HepG2 (cell line): ENCODE data around the gene ISG20. TPM values are rescaled to one million over a fixed set of nuclear protein-coding genes. Genes with fewer than 3 reads are reported as not detected.
A peak's percentile ranks its signal among the peaks of the same experiment; 100 is the strongest.

Experiments
- ATAC-seq: fragments of 200-7000 bp; cut with Tn5 transposase; 3 replicates; pipeline ENCODE4 v1.9.1; 2020; ENCODE audit warnings: mild to moderate bottlenecking, moderate library complexity
- BruUV-seq: library from RNA; stranded (reverse); fragments of 400-500 nt; replicated peaks from 2 replicates; lab custom pipeline; 2021; lab: Mats Ljungman, UMichigan
- CTCF ChIA-PET: fragments of 300-600 bp; formaldehyde crosslinking; extraction: SDS; loops from one replicate; lab custom pipeline; 2021; ENCODE audit warnings: low total read pairs, inconsistent platforms, low intra/inter-chr PET ratio; lab: Yijun Ruan, JAX
- POLR2A ChIA-PET: fragments of 350-600 bp; sonication (Branson Sonifier 250); formaldehyde crosslinking; loops from one replicate; lab custom pipeline; 2020; ENCODE audit warnings: antibody characterized with exemption, inconsistent platforms; lab: Yijun Ruan, JAX
- DNase-seq: peaks from one replicate; pipeline ENCODE4 v3.0.0-alpha.2; 2015; ENCODE audit warnings: low spot score
- FAIRE-seq: peaks from 3 replicates; lab custom pipeline; 2011; peaks lifted over from hg19 to GRCh38; lab: Jason Lieb, UNC
- H2AFZ ChIP-seq: one replicate; pipeline ENCODE4 v1.6.1; 2011; ENCODE audit warnings: low read length, inconsistent platforms
- H3K27ac ChIP-seq: fragments of 300-600 bp; 3 replicates; pipeline ENCODE4 v1.8.0; 2011; ENCODE audit warnings: mixed run types, mild to moderate bottlenecking, mixed read lengths, low read length, inconsistent platforms; ENCODE audit not compliant: insufficient read depth; ENCODE audit errors: extremely low read length
- H3K27me3 ChIP-seq, 2 experiments: fragments of 200-600 bp in 1 of 2; 2 replicates in 1 of 2; 3 replicates in 1 of 2; pipeline versions ENCODE4 v1.6.0 to v1.8.0; 2011; ENCODE audit warnings: low read length in 2 of 2, mild to moderate bottlenecking in 2 of 2, moderate library complexity in 2 of 2, inconsistent platforms in 1 of 2; ENCODE audit not compliant: insufficient read depth in 2 of 2, control insufficient read depth in 1 of 2
- H3K36me3 ChIP-seq, 2 experiments: fragments of 200-600 bp in 1 of 2; replicated peaks in 1 of 2; 2 replicates in 1 of 2; 3 replicates in 1 of 2; pipeline versions ENCODE4 v1.5.1 to v1.8.0; 2011; ENCODE audit warnings: low read length in 2 of 2, inconsistent platforms in 1 of 2; ENCODE audit not compliant: insufficient read depth in 2 of 2, control insufficient read depth in 1 of 2
- H3K4me1 ChIP-seq: 2 replicates; pipeline ENCODE4 v1.5.1; 2012; ENCODE audit warnings: low read length, inconsistent platforms; ENCODE audit not compliant: insufficient read depth
- H3K4me2 ChIP-seq: 2 replicates; pipeline ENCODE4 v1.6.0; 2011; ENCODE audit warnings: low read depth, low read length, inconsistent platforms
- H3K4me3 ChIP-seq, 3 experiments: fragments of 200-600 bp in 1 of 3; sonication (generic), shearing (Covaris generic) in 1 of 3; replicated peaks in 1 of 3; 2 replicates each; pipeline ENCODE4 v1.5.1; 2011 to 2016; ENCODE audit warnings: low read length in 3 of 3, inconsistent platforms in 2 of 3, low read depth in 2 of 3, mild to moderate bottlenecking in 2 of 3, control low read depth in 1 of 3, mixed read lengths in 1 of 3; ENCODE audit not compliant: insufficient read depth in 1 of 3
- H3K79me2 ChIP-seq: one replicate; pipeline ENCODE4 v1.6.1; 2011; ENCODE audit warnings: low read length, inconsistent platforms; ENCODE audit not compliant: insufficient read depth
- H3K9ac ChIP-seq: 2 replicates; pipeline ENCODE4 v1.6.0; 2011; ENCODE audit warnings: mild to moderate bottlenecking, low read depth, low read length, inconsistent platforms; ENCODE audit not compliant: insufficient read depth
- H3K9me3 ChIP-seq: 2 replicates; pipeline ENCODE4 v1.5.1; 2012; ENCODE audit warnings: mild to moderate bottlenecking, low read length
- H4K20me1 ChIP-seq: 2 replicates; pipeline ENCODE4 v1.6.0; 2011; ENCODE audit warnings: inconsistent platforms, mild to moderate bottlenecking, low read length, moderate library complexity; ENCODE audit not compliant: insufficient read depth
- FOXO4 ChIP-seq: sonication (generic); formaldehyde crosslinking; conservative IDR thresholded peaks from 2 replicates; pipeline ENCODE4 v1.8.1; 2023; ENCODE audit warnings: missing genetic modification reagents
- HDAC2 ChIP-seq: sonication (generic); formaldehyde crosslinking; IDR thresholded peaks from 2 replicates; pipeline ENCODE4 v1.4.0; 2020; ENCODE audit warnings: missing genetic modification reagents
- LRRFIP1 ChIP-seq: sonication (generic); formaldehyde crosslinking; conservative IDR thresholded peaks from 2 replicates; pipeline ENCODE4 v1.4.0; 2020; ENCODE audit warnings: missing genetic modification reagents
- NFKB2 ChIP-seq: sonication (generic); formaldehyde crosslinking; IDR thresholded peaks from 2 replicates; pipeline ENCODE4 v1.4.0; 2020; ENCODE audit warnings: missing genetic modification reagents, borderline replicate concordance
- NKX3-1 ChIP-seq: sonication (generic); formaldehyde crosslinking; IDR thresholded peaks from 2 replicates; pipeline ENCODE4 v1.5.0; 2020; ENCODE audit warnings: missing genetic modification reagents
- PITX1 ChIP-seq: sonication (generic); formaldehyde crosslinking; IDR thresholded peaks from 2 replicates; pipeline ENCODE4 v1.5.1; 2020; ENCODE audit warnings: mild to moderate bottlenecking, missing genetic modification reagents
- SP4 ChIP-seq: sonication (generic); formaldehyde crosslinking; IDR thresholded peaks from 2 replicates; pipeline ENCODE4 v1.8.1; 2023; ENCODE audit warnings: mild to moderate bottlenecking, missing genetic modification reagents
- XBP1 ChIP-seq: sonication (generic); formaldehyde crosslinking; IDR thresholded peaks from 2 replicates; pipeline ENCODE4 v1.5.0; 2020; ENCODE audit warnings: missing genetic modification reagents
- ZKSCAN5 ChIP-seq: sonication (generic); formaldehyde crosslinking; IDR thresholded peaks from 2 replicates; pipeline ENCODE4 v1.5.1; 2020; ENCODE audit warnings: mild to moderate bottlenecking, missing genetic modification reagents
- WGBS: methylation state at CpG from one replicate; pipeline ENCODE4 v1.1.6; 2017; ENCODE audit warnings: low lambda C conversion rate; 5-methylcytosine and 5-hydroxymethylcytosine counted together
- in situ Hi-C: cut with HindIII; loops from 2 replicates; pipeline ENCODE4 v1.10.0; 2017; ENCODE audit warnings: low pct_unique_long_range_greater_than_20kb; ENCODE audit not compliant: extremely low pct_ligation_motif_present
- intact Hi-C: fragments of 100-400 bp; cut with micrococcal nuclease; formaldehyde crosslinking; loops from one replicate; pipeline ENCODE4 v1.10.0; 2022; ENCODE audit not compliant: unreplicated experiment
- polyA plus RNA-seq, 8 experiments: library from polyadenylated mRNA; depleted of rRNA in 3 of 8; stranded (reverse) in 7 of 8; unstranded in 1 of 8; fragments of >200 nt; fragmentation: Illumina TruSeq in 4 of 8; extraction: Trizol in 4 of 8; gene quantifications; 2 replicates each; pipeline versions ENCODE4 v1.2.1 to v1.2.3, GENCODE V29; 2011 to 2016; ENCODE audit warnings: low read depth in 4 of 8, missing spikeins in 1 of 8, mixed read lengths in 1 of 8; ENCODE audit not compliant: insufficient read depth in 1 of 8
- total RNA-seq, 5 experiments: library from RNA; depleted of rRNA; stranded (reverse); fragments of >200 nt; fragmentation: Illumina TruSeq; extraction: Trizol; gene quantifications; 2 replicates each; pipeline ENCODE4 v1.2.3, GENCODE V29; 2016; ENCODE audit warnings: low read depth in 1 of 5
- TF ChIP-seq, protein P1 (sequence below): sonication (generic); formaldehyde crosslinking; IDR thresholded peaks from 2 replicates; pipeline ENCODE4 v1.4.0; 2020; ENCODE audit warnings: missing genetic modification reagents
- TF ChIP-seq, protein P2 (sequence below): sonication (generic); formaldehyde crosslinking; IDR thresholded peaks from 2 replicates; pipeline ENCODE4 v1.5.0; 2020; ENCODE audit warnings: mild to moderate bottlenecking, missing genetic modification reagents

ISG20 gene
- total and polyA plus RNA-seq, 2 of the 13 experiments (the other 11 are each of a cell fraction or from before 2014, with no cell fraction given), result 6.3 to 31.5 TPM

GRCh38 chr15:88605189-88606069, 33.4 kb upstream of the ISG20 start:
- H3K4me3 ChIP-seq, result no peak overlapping the region
- no peak overlapping the region for H3K27ac ChIP-seq
- no TSS peak for BruUV-seq
- no peak overlapping the region for H2AFZ ChIP-seq
- POLR2A ChIA-PET, result no interaction called here
- FAIRE-seq (no peak), DNase-seq (no peak), ATAC-seq (peak; percentile 84)
- 35% methylated on average over 44 of the region's 58 CpGs for WGBS
- no peaks in the 10 kb centered on the region for H3K9me3 ChIP-seq
- H3K4me1 ChIP-seq, result no peaks in the 10 kb centered on the region
- CTCF ChIA-PET, result no interaction called here
- no peaks in the 10 kb centered on the region for H3K79me2 ChIP-seq
- H3K9ac ChIP-seq, result no peak overlapping the region
- H4K20me1 ChIP-seq, result no peaks in the 10 kb centered on the region; the same call in 1 of the 2 replicates
- in situ Hi-C loops, result no loop called here
- no peaks in the 10 kb centered on the region for H3K36me3 ChIP-seq
- intact Hi-C loops, result no loop called here
- H3K4me2 ChIP-seq, result no peak overlapping the region
- H3K27me3 ChIP-seq, result peaks cover 6 to 37% of the 10 kb centered on the region in 2 experiments; a peak in 3 of 5 replicates
- TF ChIP-seq HDAC2 (CRISPR knock-in tag) (peak; percentile 45; the same call in 1 of the 2 replicates), SP4 (no peak), ZKSCAN5 (no peak), LRRFIP1 (CRISPR knock-in tag) (0 out of 2 replicates have a peak, but pooled peaks have one; percentile 69), XBP1 (CRISPR knock-in tag) (0 out of 2 replicates have a peak, but pooled peaks have one; percentile 59), NFKB2 (CRISPR knock-in tag) (peak; percentile 87), FOXO4 (CRISPR knock-in tag) (0 out of 2 replicates have a peak, but pooled peaks have one; percentile 45), PITX1 (CRISPR knock-in tag) (no peak), NKX3-1 (CRISPR knock-in tag) (peak; percentile 68; the same call in 1 of the 2 replicates)
- TF ChIP-seq, protein P1, sequence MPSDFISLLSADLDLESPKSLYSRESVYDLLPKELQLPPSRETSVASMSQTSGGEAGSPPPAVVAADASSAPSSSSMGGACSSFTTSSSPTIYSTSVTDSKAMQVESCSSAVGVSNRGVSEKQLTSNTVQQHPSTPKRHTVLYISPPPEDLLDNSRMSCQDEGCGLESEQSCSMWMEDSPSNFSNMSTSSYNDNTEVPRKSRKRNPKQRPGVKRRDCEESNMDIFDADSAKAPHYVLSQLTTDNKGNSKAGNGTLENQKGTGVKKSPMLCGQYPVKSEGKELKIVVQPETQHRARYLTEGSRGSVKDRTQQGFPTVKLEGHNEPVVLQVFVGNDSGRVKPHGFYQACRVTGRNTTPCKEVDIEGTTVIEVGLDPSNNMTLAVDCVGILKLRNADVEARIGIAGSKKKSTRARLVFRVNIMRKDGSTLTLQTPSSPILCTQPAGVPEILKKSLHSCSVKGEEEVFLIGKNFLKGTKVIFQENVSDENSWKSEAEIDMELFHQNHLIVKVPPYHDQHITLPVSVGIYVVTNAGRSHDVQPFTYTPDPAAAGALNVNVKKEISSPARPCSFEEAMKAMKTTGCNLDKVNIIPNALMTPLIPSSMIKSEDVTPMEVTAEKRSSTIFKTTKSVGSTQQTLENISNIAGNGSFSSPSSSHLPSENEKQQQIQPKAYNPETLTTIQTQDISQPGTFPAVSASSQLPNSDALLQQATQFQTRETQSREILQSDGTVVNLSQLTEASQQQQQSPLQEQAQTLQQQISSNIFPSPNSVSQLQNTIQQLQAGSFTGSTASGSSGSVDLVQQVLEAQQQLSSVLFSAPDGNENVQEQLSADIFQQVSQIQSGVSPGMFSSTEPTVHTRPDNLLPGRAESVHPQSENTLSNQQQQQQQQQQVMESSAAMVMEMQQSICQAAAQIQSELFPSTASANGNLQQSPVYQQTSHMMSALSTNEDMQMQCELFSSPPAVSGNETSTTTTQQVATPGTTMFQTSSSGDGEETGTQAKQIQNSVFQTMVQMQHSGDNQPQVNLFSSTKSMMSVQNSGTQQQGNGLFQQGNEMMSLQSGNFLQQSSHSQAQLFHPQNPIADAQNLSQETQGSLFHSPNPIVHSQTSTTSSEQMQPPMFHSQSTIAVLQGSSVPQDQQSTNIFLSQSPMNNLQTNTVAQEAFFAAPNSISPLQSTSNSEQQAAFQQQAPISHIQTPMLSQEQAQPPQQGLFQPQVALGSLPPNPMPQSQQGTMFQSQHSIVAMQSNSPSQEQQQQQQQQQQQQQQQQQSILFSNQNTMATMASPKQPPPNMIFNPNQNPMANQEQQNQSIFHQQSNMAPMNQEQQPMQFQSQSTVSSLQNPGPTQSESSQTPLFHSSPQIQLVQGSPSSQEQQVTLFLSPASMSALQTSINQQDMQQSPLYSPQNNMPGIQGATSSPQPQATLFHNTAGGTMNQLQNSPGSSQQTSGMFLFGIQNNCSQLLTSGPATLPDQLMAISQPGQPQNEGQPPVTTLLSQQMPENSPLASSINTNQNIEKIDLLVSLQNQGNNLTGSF (CRISPR knock-in tag), result 0 out of 2 replicates have a peak, but pooled peaks have one; percentile 56
- TF ChIP-seq, protein P2, sequence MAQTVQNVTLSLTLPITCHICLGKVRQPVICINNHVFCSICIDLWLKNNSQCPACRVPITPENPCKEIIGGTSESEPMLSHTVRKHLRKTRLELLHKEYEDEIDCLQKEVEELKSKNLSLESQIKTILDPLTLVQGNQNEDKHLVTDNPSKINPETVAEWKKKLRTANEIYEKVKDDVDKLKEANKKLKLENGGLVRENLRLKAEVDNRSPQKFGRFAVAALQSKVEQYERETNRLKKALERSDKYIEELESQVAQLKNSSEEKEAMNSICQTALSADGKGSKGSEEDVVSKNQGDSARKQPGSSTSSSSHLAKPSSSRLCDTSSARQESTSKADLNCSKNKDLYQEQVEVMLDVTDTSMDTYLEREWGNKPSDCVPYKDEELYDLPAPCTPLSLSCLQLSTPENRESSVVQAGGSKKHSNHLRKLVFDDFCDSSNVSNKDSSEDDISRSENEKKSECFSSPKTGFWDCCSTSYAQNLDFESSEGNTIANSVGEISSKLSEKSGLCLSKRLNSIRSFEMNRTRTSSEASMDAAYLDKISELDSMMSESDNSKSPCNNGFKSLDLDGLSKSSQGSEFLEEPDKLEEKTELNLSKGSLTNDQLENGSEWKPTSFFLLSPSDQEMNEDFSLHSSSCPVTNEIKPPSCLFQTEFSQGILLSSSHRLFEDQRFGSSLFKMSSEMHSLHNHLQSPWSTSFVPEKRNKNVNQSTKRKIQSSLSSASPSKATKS (CRISPR knock-in tag), result no peak
